Head of caudate nucleus (tissue), 42 donors: Measurements from ENCODE around the gene NCS1.
A peak's percentile ranks its signal among the peaks of the same experiment; 100 is the strongest.

Experiments used
- DNase-seq, 42 donors: peaks; one replicate each; pipeline versions ENCODE4 v3.0.0 to v3.0.0-alpha.2; 2020 to 2021; ENCODE audit warnings: mixed read lengths in 7 of 42
- intact Hi-C: fragments of 100-400 bp; cut with DNase I; formaldehyde crosslinking; loops from one replicate; pipeline ENCODE4 v1.15.0; 2022

NCS1 gene

DNA sequence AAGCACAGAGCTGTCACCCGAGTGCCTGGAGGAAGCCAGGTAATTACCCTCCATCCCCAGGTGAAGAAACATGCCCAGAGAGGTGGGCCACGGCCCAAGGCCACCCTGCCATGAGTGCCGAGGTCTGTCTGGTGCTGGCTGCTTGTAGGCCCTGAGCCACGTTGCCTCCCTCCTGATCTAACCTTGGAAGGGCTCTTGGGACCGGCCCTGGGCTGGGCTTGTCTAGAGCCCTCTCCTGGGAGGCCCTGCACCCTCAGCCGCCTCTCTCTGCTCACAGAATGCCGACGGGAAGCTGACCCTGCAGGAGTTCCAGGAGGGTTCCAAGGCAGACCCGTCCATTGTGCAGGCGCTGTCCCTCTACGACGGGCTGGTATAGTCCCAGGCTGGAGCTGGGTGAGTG, 53.9 kb downstream of the NCS1 start:
- DNase-seq, result no peak
- intact Hi-C loops, result no loop called here

DNA sequence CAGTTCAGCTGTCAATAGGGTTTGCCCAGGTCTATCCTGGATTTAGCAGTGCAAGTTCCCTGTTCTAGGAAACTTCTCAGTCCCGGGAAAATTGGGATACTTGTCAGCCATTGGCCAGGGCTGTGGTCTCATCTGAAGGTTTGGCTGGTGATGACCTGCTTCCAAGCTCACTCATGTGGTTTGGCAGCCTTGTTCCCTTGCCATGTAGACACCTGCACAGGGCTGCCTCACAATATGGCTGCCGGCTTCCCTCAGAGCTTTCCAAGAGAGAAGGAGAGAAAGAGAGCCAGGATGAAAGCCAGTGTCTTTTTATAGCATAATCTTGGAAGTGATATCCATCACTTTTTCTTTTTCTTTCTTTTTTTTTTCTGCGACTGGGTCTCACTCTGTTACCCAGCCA, 55.6 kb downstream of the NCS1 start:
- DNase-seq, result no peak
- intact Hi-C loops, result no loop called here

GRCh38 chr9:130229759-130230158, 57.6 kb downstream of the NCS1 start:
- no peak for DNase-seq
- intact Hi-C loops, result loop anchor here (10.0 kb wide), 2 partner anchors 345 to 395 kb away; partner anchors contain the start of genes C9orf78 and USP20

- DNase-seq, result peak in 1 of 42 donors; percentile 14
- intact Hi-C loops, result loop anchor here (10.0 kb wide), 2 partner anchors 346 to 396 kb away; partner anchors contain the start of genes C9orf78 and USP20
These were observed 58.4 kb downstream of the NCS1 start for GRCh38 chr9:130230631-130231030.

- intact Hi-C loops, result loop anchor here (10.0 kb wide), 2 partner anchors 348 to 398 kb away; partner anchors contain the start of genes C9orf78 and USP20
- DNase-seq, result no peak
These were observed 60.8 kb downstream of the NCS1 start for GRCh38 chr9:130232899-130233586.

DNA sequence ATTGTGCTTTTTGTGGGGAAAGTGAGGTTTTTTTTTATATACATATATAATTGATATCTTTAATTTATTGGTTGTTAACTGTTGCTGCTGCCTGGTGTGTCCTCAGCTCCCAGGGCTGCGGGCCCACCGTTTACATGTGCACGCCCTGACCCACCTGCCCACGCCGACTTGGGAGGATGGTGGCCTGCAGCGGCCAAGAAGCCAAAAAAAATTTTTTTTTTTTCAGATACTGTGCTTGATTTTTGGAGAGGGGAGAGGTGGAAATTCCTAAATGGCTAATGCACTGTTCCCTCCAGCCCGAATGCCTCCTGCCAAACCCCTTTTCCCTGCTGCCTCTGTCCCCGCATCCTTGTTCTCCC, 61.4 kb downstream of the NCS1 start:
- no peak for DNase-seq
- intact Hi-C loops, result loop anchor here (10.0 kb wide), 2 partner anchors 349 to 399 kb away; partner anchors contain the start of genes C9orf78 and USP20

- intact Hi-C loops, result loop anchor here (10.0 kb wide), 2 partner anchors 350 to 400 kb away; partner anchors contain the start of genes C9orf78 and USP20
- DNase-seq, result no peak
These were observed 62.4 kb downstream of the NCS1 start for GRCh38 chr9:130234340-130235260.

DNA sequence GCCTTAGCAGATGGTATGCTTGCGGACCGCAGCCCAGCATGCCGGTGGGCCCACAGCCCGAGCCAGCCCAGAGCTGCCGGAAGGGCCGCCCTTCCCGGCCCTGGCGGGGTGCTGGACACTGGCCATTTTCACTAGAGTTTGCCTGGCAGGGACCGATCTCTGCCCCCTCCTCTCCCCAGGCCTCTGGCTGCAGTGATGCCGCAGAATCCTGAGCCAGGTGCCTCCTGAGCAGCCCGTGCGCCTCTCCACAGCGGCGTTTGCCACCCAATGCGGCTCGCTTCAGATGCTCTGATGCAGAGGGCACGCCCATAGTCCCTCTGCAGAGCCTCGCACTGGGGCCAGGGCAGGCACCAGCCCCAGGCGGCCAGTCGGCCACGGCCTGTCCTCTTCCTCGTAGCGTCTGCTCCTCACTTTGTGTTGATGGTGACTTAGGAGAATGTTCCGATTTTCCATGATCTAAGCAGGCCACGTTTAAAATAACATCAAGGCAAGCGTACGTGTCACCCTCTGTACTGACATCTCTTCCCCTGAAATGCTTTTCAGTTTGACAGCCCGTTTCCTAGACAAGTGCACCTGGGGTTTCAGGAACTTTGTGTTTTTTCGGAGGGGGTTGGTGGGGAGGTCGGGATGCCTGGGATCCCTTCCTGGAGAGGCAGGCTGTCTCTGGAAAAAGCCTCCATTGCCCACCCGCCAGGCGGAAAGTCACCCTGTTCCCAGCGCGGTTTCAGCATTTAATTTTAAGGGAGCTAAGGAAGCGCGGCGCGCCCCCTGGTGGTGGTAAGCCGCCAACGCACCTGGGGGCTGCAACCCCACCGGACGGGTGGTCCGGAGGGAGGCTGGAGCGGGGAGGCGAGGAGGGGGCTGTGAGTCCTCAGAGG, 63.6 kb downstream of the NCS1 start:
- DNase-seq, result peak; percentile 50 to 90 (median 74)
- intact Hi-C loops, result loop anchor here (2.0 to 10.0 kb wide), 3 partner anchors 127 to 401 kb away; partner anchors contain the start of genes C9orf78 and USP20

DNA sequence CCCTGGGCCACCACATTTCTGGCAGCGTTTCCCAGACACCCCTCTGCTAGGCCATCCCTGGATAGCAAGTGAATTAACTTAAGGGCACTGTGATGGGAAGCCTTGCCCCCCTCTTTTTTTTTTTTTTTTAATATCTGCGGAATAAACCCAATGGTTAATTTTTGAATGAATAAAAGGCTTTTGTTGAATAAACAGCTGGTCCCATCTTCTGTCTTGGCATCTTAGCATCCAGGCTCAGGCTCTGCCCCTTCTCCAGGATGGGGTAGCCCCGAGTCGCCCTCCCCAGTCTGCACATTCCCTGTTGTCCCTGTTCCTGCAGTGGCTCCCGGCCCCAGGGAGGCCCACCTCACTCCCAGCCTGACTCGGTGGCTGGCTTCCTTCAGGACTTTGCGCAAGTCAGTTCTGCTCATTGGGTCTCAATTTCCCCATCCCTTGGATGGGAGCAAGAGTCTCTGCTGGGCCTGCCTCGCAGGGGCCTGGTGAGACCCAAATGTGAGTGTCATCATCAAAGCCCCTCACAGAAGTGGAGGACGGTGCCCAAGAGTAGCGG, 64.3 kb downstream of the NCS1 start:
- intact Hi-C loops, result loop anchor here (2.0 to 10.0 kb wide), 3 partner anchors 128 to 402 kb away; partner anchors contain the start of genes C9orf78 and USP20
- DNase-seq, result peak in 1 of 42 donors; percentile 24

GRCh38 chr9:130237076-130237475, 64.9 kb downstream of the NCS1 start:
- DNase-seq, result peak in 1 of 42 donors; percentile 27

GRCh38 chr9:130237763-130238524, 65.7 kb downstream of the NCS1 start:
- DNase-seq, result peak in 2 of 42 donors; percentile 29 to 57
- intact Hi-C loops, result loop anchor here (2.0 to 10.0 kb wide), 3 partner anchors 129 to 403 kb away; partner anchors contain the start of genes C9orf78 and USP20

More at GRCh38 chr9:130237076-130237475, 64.9 kb downstream of the NCS1 start:
- intact Hi-C loops, result loop anchor here (2.0 to 10.0 kb wide), 3 partner anchors 128 to 402 kb away; partner anchors contain the start of genes C9orf78 and USP20

- intact Hi-C loops, result loop anchor here (10.0 kb wide), 2 partner anchors 355 to 405 kb away; partner anchors contain the start of genes C9orf78 and USP20
- peak in 1 of 42 donors; percentile 16 for DNase-seq
These were observed 67.1 kb downstream of the NCS1 start for GRCh38 chr9:130239363-130239695.

- intact Hi-C loops, result loop anchor here (10.0 kb wide), 2 partner anchors 355 to 405 kb away; partner anchors contain the start of genes C9orf78 and USP20
- DNase-seq, result peak in 2 of 42 donors; percentile 17 to 33
These were observed 67.6 kb downstream of the NCS1 start for GRCh38 chr9:130239741-130240241.

DNA sequence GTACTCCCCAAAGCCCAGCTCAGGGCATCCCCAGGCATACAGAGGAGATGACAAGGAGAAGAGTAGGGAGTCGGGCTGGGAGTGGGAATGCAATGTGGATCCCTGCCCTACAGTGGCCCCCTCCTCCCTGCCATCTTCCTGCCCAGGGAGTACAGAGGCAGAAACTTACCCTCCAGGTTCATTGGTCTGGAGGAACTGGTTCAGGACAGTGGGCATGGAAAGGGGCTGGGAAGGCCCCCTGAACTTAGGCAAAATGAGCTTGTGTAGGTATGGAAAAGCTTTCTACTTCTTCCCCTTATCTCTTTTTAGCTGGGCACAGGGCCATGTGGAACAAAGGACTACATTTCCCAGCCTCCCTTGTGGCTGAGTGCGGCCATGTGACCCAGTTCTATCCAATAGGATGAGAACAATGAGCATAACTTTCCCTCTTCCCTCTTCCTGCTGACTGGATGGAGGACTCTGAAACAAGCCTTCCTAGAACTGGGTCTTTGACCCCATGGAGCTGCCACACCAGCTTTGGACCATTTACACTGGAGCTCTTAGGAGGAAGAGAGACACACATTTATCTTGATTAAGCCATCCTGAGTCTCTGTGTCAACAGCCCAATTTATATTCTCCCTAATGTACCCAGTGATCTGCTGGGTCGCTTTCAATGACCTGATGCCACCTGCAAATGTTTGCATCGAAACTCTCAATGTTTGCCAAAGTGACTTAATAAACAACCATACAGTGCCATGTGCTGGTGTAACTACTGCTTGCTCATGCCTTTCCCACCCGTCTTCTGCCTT, 68.4 kb downstream of the NCS1 start:
- DNase-seq, result peak; percentile 52 to 93 (median 77)
- intact Hi-C loops, result no loop called here

GRCh38 chr9:130241198-130241535, 69.0 kb downstream of the NCS1 start:
- DNase-seq, result peak in 1 of 42 donors; percentile 17
- intact Hi-C loops, result no loop called here

- peak in 1 of 42 donors; percentile 27 for DNase-seq
- intact Hi-C loops, result no loop called here
These were observed 70.2 kb downstream of the NCS1 start for GRCh38 chr9:130242270-130243014.
